Bone marrow (tissue), 2 donors: ENCODE results near the gene EBPL.
A peak's percentile ranks its signal among the peaks of the same experiment; 100 is the strongest.

Experiments used
- DNase-seq, 2 donors: peaks; one replicate each; lab custom pipeline; 2025; lab: John Stamatoyannopoulos, UW

Gene EBPL

GRCh38 chr13:49676581-49677298, 14.5 kb downstream of the EBPL start:
- no peak for DNase-seq

GRCh38 chr13:49670828-49671227, 20.5 kb downstream of the EBPL start:
- no peak for DNase-seq

DNA sequence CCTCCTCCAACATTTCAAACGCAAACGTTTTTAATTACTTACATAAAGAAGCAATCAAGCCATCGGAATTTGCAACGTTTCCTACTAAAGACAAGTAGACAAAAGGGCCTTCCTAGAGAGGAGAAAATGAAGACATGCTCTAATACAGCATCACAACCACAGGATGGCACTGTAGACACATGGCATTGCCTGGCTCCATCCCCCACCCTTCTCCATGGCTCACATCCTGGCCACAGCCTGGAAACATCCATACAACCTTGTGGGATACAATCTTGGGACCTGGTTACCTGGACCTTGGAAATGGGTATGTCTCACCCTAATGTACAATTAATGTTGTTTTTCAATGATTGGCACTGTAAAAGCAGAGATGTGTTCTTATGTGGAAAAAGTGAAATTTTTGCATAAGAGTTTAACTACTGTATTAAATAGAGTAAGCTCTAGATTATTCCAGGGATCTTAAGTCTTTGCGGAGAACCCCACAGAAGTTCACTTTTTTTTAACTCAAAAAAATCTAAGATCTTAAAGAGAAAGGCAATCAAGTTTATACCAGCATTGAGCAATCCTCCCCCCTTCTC, 21.5 kb downstream of the EBPL start:
- DNase-seq: peak; percentile 2 to 64

DNA sequence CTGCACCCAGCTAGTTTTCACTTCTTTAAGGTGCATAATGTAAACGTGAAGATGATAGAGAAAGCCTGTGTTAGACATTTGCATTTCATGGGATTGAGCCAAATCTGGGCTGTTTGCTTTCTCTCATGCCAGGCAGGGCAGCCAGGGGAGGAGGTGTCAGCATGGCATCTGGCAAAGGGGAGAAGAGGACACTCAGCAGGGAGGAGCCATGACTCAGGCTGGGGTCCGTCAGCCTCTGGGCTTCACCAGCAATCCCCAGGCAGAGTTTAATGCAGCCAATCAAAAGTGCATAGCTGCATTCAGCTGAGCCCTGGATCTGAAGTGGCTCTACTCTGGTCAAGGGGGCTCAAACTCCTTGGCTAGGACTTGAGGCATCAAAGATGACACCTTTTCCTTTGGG, 23.5 kb downstream of the EBPL start:
- no peak for DNase-seq

DNA sequence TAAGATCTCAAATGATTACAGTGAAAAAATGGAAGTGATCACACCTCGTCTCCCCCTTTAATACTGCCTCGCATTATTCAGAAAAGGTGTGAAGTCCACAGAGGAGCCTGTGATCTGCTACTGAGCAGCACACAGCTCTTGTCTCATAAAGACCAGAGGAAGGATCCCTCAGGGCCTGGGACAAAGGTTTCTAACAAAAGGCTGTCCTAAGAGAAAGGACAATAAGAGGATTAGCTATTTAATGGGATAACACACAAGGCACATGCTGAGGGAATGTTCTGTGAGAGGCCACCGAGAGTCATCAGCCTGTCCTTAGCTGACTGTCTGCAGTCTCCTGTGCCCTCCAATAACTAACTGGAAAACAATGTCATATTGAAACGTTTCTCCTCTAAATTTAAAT, 26.7 kb downstream of the EBPL start:
- DNase-seq: no peak

GRCh38 chr13:49657241-49657641, 34.0 kb downstream of the EBPL start:
- no peak for DNase-seq

DNA sequence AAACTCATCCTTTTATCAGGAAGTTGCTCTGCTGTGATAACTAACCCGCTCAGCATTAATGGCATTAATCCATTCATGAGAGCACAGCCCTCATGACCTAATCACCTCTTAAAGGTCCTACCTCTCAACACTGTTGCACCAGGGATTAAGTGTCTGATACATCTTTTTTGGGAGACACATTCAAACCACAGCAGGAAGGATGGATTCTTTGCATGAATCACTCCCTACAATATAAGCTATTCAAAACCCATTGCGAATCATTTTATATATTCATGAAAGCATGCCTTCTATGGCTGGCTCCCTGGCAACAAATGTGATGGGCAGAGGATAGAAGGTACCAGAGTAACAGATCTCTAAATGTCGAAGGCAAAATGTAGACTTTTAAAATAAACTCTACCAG, 35.4 kb downstream of the EBPL start:
- no peak for DNase-seq

DNA sequence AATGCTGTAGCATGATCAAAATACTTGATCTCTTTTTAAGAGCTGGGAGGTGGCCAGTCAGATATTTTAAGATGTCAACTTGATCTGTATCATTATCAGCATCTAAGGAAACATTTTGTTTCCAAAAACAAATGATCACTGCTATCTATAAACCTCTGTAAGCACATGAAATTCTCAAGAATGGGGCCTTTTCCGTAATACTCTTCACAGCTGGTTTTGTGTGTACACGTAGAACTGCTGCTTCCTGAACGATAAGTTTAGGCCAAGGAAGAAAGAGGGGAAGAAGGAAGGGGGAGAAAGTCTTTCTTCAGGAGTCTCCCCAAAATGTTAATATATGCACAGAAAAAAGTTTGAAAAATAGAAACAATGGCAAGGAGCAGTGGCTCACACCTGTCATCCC, 37.3 kb downstream of the EBPL start:
- no peak for DNase-seq

GRCh38 chr13:49653478-49653877, 37.8 kb downstream of the EBPL start:
- DNase-seq: no peak

GRCh38 chr13:49652355-49653305, 38.7 kb downstream of the EBPL start:
- DNase-seq: peak in 1 of 2 donors; percentile 37

DNA sequence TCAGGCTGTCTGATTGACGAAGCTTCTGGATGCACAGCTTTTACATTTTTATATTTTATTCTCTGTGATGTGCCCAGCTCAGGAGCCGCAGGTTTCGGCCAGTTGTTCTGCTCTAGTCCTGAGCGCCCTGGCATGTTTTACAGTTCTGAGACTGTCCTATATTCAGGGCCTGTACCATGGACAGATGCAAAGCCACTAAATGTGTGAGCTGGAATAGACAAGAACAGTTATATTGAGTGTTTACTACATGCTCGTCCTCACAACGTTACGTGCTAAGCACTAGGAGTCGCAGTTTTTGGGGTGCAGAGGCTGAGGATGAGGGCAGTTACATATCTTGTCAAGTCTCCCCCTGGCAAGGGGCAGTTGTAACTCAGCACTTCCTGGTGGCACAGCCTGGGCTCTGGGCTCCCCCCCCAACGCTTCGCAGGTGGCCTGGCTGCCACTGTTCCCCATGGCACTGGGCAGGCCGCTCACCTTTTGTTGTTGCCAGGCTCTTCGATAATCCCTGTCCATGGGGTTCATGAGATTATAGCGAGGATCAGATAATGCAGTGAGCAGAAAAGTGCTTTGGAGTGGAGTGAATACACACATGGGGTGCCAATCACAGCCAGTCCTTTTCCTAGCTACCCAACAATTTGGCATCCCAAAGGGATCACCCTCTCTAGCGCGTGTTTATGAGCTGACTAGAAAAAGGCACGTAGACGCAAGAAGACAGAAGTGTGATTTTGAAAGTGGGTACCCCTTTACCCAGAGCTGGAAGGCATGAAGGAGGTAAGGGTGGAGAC, 39.5 kb downstream of the EBPL start:
- DNase-seq: no peak

GRCh38 chr13:49649963-49650312, 41.3 kb downstream of the EBPL start:
- no peak for DNase-seq

- DNase-seq: no peak
Measured at GRCh38 chr13:49649244-49649962, 41.9 kb downstream of the EBPL start.

DNA sequence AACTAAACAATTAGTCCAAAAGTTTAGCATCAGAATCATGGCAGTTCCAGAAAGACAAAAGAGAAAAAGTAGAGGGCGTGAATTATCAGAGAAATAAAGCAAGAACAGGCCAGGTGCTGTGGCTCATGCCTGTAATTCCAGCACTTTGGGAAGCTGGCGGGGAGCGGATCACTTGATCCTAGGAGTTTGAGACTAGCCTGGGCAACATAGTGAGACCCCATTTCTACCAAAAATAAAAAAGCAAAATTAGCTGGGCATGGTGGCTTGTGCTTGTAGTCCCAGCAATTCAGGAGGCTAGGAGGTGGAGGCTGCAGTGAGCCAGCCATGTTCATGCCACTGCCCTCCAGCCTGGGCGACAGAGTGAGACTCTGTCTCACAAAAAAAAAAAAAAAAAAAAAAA, 44.6 kb downstream of the EBPL start:
- no peak for DNase-seq

DNA sequence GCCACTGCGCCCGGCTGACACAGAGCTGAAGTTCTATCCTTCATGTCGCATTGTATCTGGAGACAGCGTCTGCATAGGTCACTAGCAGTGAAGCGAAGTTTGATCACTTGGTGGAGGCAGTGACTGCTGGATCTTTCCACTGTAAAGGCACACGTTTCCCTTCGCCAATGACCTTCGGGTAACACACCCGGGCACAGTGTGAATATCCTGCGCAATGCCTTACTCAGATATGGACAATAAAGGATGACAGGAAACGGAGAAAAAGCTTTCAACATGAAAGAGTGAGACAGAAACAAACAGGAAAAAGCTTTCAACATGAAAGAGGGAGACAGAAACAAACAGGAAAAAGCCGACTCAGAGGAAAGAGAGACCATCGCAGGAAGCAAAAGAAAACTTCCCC, 45.8 kb downstream of the EBPL start:
- no peak for DNase-seq

GRCh38 chr13:49643035-49643646, 48.1 kb downstream of the EBPL start:
- DNase-seq: peak in 1 of 2 donors; percentile 81

GRCh38 chr13:49641801-49642291, 49.4 kb downstream of the EBPL start:
- peak; percentile 29 to 84 for DNase-seq

DNA sequence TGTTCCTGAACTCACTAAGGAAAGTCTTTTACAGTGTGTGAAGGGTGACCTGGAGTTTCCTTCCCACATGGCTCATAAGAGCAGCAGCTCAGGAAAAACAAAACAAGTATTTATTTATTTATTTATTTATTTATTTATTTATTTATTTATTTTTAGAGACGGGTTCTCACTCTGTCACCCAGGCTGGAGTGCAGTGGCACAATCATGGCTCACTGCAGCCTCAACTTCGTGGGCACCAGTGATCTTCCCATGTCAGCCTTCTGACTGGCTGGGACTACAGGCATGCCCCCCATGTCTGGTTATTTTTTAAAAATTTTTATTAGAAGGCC, 52.6 kb downstream of the EBPL start:
- DNase-seq: no peak

DNA sequence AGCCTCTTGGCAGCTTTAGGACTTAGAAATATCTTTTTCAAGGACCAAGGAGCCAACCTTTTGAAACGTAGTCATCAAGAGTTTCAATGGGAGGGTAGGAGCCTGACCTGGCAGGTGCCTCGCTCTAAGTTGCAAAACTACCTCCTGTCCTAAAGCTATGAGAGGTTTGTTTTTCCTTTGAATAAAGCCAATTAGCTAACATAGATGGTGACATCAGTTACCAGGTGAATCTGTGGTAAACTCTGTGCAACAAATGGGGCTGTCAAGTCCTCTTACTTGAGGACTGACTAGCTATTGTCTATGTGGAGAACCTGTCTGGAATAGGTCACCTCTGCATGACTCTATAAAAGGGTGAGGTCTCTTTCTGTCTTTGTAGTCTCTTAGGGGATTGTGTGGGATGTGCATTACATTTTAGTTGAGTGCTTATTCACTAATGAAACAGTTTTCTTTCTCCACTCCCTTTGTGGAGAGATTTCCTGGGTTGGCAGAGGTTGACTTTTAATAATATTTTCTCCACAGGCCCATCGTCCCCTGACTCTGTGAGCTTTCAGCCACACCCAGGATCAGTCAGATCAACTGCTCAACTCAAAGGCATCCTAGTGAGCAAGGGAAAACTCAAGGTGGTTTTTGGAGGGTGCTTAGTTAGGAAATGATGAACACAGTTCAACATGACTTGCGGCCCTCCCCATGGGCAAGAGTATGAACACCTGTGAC, 53.1 kb downstream of the EBPL start:
- DNase-seq: no peak

GRCh38 chr13:49636705-49637104, 54.6 kb downstream of the EBPL start:
- no peak for DNase-seq
